ENCODE results near the gene IL9R.
"Not testable (repeated sequence)": the region's sequence is repeated elsewhere in the genome, so short reads cannot be mapped to it uniquely, and the experiment has no call there.

The IL9R gene

GRCh38 chrX:156030474-156030873 is 33.0 kb downstream of the IL9R start:
- not testable (repeated sequence) for DNase-seq (ENCODE audit: low spot score)
